Panc1 (cell line): ENCODE measurements around the gene CEP170B.

Source experiments
- POLR2AphosphoS5 ChIP-seq: IDR thresholded peaks from 2 replicates; pipeline ENCODE4 v1.6.1; 2012; ENCODE audit warnings: mild to moderate bottlenecking, low read depth, low read length, moderate library complexity
- TF ChIP-seq, protein P1 (sequence below): fragments of 450-650 bp; IDR thresholded peaks from 2 replicates; pipeline ENCODE4 v1.5.1; 2017; ENCODE audit warnings: mild to moderate bottlenecking

DNA sequence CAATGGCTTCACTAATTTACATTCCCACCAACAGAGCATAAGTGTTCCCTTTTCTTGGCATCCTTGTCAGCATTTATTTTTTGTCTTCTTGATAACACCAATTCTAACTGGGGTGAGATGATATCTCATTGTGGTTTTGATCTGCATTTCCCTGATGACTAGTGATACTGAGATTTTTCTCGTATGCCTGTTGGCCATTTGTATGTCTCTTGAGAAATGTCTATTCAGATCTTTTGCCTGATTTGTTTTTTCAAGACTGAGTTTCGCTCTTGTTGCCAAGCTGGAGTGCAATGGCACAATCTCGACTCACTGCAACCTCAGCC, 54.9 kb downstream of the CEP170B start:
- TF ChIP-seq, protein P1, sequence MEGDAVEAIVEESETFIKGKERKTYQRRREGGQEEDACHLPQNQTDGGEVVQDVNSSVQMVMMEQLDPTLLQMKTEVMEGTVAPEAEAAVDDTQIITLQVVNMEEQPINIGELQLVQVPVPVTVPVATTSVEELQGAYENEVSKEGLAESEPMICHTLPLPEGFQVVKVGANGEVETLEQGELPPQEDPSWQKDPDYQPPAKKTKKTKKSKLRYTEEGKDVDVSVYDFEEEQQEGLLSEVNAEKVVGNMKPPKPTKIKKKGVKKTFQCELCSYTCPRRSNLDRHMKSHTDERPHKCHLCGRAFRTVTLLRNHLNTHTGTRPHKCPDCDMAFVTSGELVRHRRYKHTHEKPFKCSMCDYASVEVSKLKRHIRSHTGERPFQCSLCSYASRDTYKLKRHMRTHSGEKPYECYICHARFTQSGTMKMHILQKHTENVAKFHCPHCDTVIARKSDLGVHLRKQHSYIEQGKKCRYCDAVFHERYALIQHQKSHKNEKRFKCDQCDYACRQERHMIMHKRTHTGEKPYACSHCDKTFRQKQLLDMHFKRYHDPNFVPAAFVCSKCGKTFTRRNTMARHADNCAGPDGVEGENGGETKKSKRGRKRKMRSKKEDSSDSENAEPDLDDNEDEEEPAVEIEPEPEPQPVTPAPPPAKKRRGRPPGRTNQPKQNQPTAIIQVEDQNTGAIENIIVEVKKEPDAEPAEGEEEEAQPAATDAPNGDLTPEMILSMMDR = no peak
- no peak for TF ChIP-seq POLR2AphosphoS5
